Mesendoderm (in vitro differentiated cells): ENCODE results near the gene CARM1.
A peak's percentile ranks its signal among the peaks of the same experiment; 100 is the strongest.
"Not testable (repeated sequence)": the region's sequence is repeated elsewhere in the genome, so short reads cannot be mapped to it uniquely, and the experiment has no call there.

ENCODE experiments used
- DNase-seq: peaks from one replicate; pipeline ENCODE4 v3.0.0; 2013
- H2AK5ac ChIP-seq: 2 replicates; pipeline ENCODE4 v1.6.1; 2013; ENCODE audit warnings: low read length, inconsistent platforms
- H2BK120ac ChIP-seq: 2 replicates; pipeline ENCODE4 v1.6.1; 2013; ENCODE audit warnings: low read depth, mild to moderate bottlenecking, low read length, moderate library complexity, mixed read lengths
- H2BK15ac ChIP-seq: replicated peaks from 2 replicates; pipeline ENCODE4 v1.6.1; 2013; ENCODE audit warnings: low read depth, mild to moderate bottlenecking, moderate library complexity
- H2BK5ac ChIP-seq: 2 replicates; pipeline ENCODE4 v1.6.1; 2013; ENCODE audit warnings: low read length, inconsistent platforms
- H3K18ac ChIP-seq: 2 replicates; pipeline ENCODE4 v1.6.1; 2013; ENCODE audit warnings: mild to moderate bottlenecking, low read length, mixed read lengths
- H3K23ac ChIP-seq: one replicate; pipeline ENCODE4 v1.6.1; 2013; ENCODE audit warnings: low read length
- H3K27ac ChIP-seq: 2 replicates; pipeline ENCODE4 v1.5.1; 2013; ENCODE audit warnings: low read depth, mild to moderate bottlenecking, inconsistent platforms, low read length, moderate library complexity
- H3K27me3 ChIP-seq: 2 replicates; pipeline ENCODE4 v1.6.1; 2013; ENCODE audit warnings: low read length, control low read depth, mild to moderate bottlenecking, inconsistent platforms; ENCODE audit not compliant: insufficient read depth, poor library complexity
- H3K36me3 ChIP-seq: 2 replicates; pipeline ENCODE4 v1.6.1; 2013; ENCODE audit warnings: low read length, inconsistent platforms; ENCODE audit not compliant: control insufficient read depth, insufficient read depth
- H3K4ac ChIP-seq: one replicate; pipeline ENCODE4 v1.6.1; 2013; ENCODE audit warnings: low read depth, mild to moderate bottlenecking, low read length, moderate library complexity
- H3K4me1 ChIP-seq: 2 replicates; pipeline ENCODE4 v1.6.1; 2013; ENCODE audit warnings: low read depth, low read length, inconsistent platforms; ENCODE audit not compliant: control insufficient read depth
- H3K4me2 ChIP-seq: 2 replicates; pipeline ENCODE4 v1.6.1; 2013; ENCODE audit warnings: low read length
- H3K4me3 ChIP-seq: 2 replicates; pipeline ENCODE4 v1.5.1; 2013; ENCODE audit warnings: mild to moderate bottlenecking, low read length
- H3K56ac ChIP-seq: one replicate; pipeline ENCODE4 v1.6.1; 2013; ENCODE audit warnings: low read length
- H3K79me1 ChIP-seq: 2 replicates; pipeline ENCODE4 v1.6.1; 2013; ENCODE audit warnings: low read length, inconsistent platforms
- H3K79me2 ChIP-seq: 2 replicates; pipeline ENCODE4 v1.6.1; 2013; ENCODE audit warnings: mild to moderate bottlenecking, low read length; ENCODE audit not compliant: control insufficient read depth, insufficient read depth
- H3K9ac ChIP-seq: 2 replicates; pipeline ENCODE4 v1.6.1; 2013; ENCODE audit warnings: low read length, inconsistent platforms
- H4K5ac ChIP-seq: one replicate; pipeline ENCODE4 v1.6.1; 2013; ENCODE audit warnings: low read length
- H4K8ac ChIP-seq: one replicate; pipeline ENCODE4 v1.6.1; 2013; ENCODE audit warnings: low read depth, mild to moderate bottlenecking, control low read depth, low read length, moderate library complexity
- WGBS: extraction: QIAGEN DNeasy Blood & Tissue Kit; methylation state at CpG from one replicate; pipeline ENCODE4 v1.1.7; 2013; ENCODE audit warnings: low lambda C conversion rate, missing lambda C conversion rate; ENCODE audit not compliant: insufficient coverage; ENCODE audit errors: extremely low coverage; 5-methylcytosine and 5-hydroxymethylcytosine counted together

Gene CARM1

GRCh38 chr19:10835089-10835753 is 36.1 kb upstream of the CARM1 start:
- H3K4ac ChIP-seq: no peak overlapping the region
- no peak overlapping the region for H4K8ac ChIP-seq
- DNase-seq: no peak
- no peak overlapping the region for H3K56ac ChIP-seq
- WGBS: no CpG with 5 or more reads among the region's 32 CpGs
- no peak overlapping the region for H4K5ac ChIP-seq
- H3K36me3 ChIP-seq: peaks cover 2% of the 10 kb centered on the region
- peak overlapping the region; percentile 31 for H3K9ac ChIP-seq
- H3K23ac ChIP-seq: no peak overlapping the region
- no peak overlapping the region for H3K18ac ChIP-seq
- no peaks in the 10 kb centered on the region for H3K4me1 ChIP-seq
- H2AK5ac ChIP-seq: no peak overlapping the region
- H3K4me3 ChIP-seq: no peak overlapping the region
- H3K27me3 ChIP-seq: no peaks in the 10 kb centered on the region
- peak overlapping the region; percentile 76 for H3K4me2 ChIP-seq
- H2BK15ac ChIP-seq: no peak overlapping the region
- H3K79me2 ChIP-seq: no peaks in the 10 kb centered on the region
- H2BK5ac ChIP-seq: no peak overlapping the region
- H3K27ac ChIP-seq: no peak overlapping the region
- no peak overlapping the region for H2BK120ac ChIP-seq
- H3K79me1 ChIP-seq: peaks cover 3% of the 10 kb centered on the region

GRCh38 chr19:10835754-10836478 is 35.4 kb upstream of the CARM1 start, which contains the start of gene TMED1:
TMED1 (minus strand) TSS chr19:10836212; CDS start chr19:10836191, 21 bp downstream.
- Histone ChIP-seq H3K18ac (no peak within 1 kb of the TSS), H3K56ac (peak within 1 kb of the TSS; percentile 100), H3K79me1 (peaks cover 3% of the 10 kb centered on the region), H2AK5ac (no peak within 1 kb of the TSS), H3K27ac (peak within 1 kb of the TSS; percentile 96), H3K23ac (no peak within 1 kb of the TSS), H3K9ac (peak within 1 kb of the TSS; percentile 98), H3K27me3 (no peaks in the 10 kb centered on the region), H3K36me3 (peaks cover 2% of the 10 kb centered on the region), H3K79me2 (no peaks in the 10 kb centered on the region), H4K5ac (peak within 1 kb of the TSS; percentile 0), H3K4me2 (peak within 1 kb of the TSS; percentile 79), H2BK15ac (no peak within 1 kb of the TSS), H2BK120ac (no peak within 1 kb of the TSS), H3K4me3 (peak within 1 kb of the TSS; percentile 70), H4K8ac (no peak within 1 kb of the TSS), H3K4ac (no peak within 1 kb of the TSS), H2BK5ac (peak within 1 kb of the TSS; percentile 95), H3K4me1 (no peaks in the 10 kb centered on the region)
- peak; percentile 100 for DNase-seq
- no CpG with 5 or more reads among the region's 50 CpGs for WGBS

- H4K5ac ChIP-seq: peak overlapping the region; percentile 0
- H3K4me1 ChIP-seq: no peaks in the 10 kb centered on the region
- no peak overlapping the region for H3K4me3 ChIP-seq
- H2BK120ac ChIP-seq: no peak overlapping the region
- peak overlapping the region; percentile 96 for H3K27ac ChIP-seq
- no peak overlapping the region for H2BK5ac ChIP-seq
- no peaks in the 10 kb centered on the region for H3K27me3 ChIP-seq
- no peak overlapping the region for H3K4ac ChIP-seq
- peaks cover 3% of the 10 kb centered on the region for H3K79me1 ChIP-seq
- no peak overlapping the region for H2AK5ac ChIP-seq
- no peaks in the 10 kb centered on the region for H3K79me2 ChIP-seq
- no peak overlapping the region for H3K23ac ChIP-seq
- H3K9ac ChIP-seq: peak overlapping the region; percentile 98
- H3K56ac ChIP-seq: peak overlapping the region; percentile 100
- peak overlapping the region; percentile 4 for H3K4me2 ChIP-seq
- no peak overlapping the region for H2BK15ac ChIP-seq
- no CpG with 5 or more reads among the region's 38 CpGs for WGBS
- DNase-seq: no peak
- peaks cover 2% of the 10 kb centered on the region for H3K36me3 ChIP-seq
- H3K18ac ChIP-seq: no peak overlapping the region
- no peak overlapping the region for H4K8ac ChIP-seq
Observed at GRCh38 chr19:10836479-10837330, 34.6 kb upstream of the CARM1 start.

- not testable (repeated sequence) for H3K9ac ChIP-seq, DNase-seq, H3K18ac ChIP-seq, H3K4me2 ChIP-seq, H3K4me3 ChIP-seq, H4K8ac ChIP-seq, H3K79me1 ChIP-seq, H3K27ac ChIP-seq, H3K56ac ChIP-seq, H3K27me3 ChIP-seq, H3K36me3 ChIP-seq, H3K4me1 ChIP-seq, H2AK5ac ChIP-seq, H4K5ac ChIP-seq, H3K79me2 ChIP-seq, H3K4ac ChIP-seq, H3K23ac ChIP-seq, H2BK15ac ChIP-seq, H2BK5ac ChIP-seq, H2BK120ac ChIP-seq
- WGBS: no CpG with 5 or more reads among the region's 7 CpGs
Observed at GRCh38 chr19:10837649-10838048, 33.7 kb upstream of the CARM1 start.

- Histone ChIP-seq H3K79me2 (no peaks in the 10 kb centered on the region), H3K27ac (no peak overlapping the region), H3K4me1 (no peaks in the 10 kb centered on the region), H3K4me3 (no peak overlapping the region), H3K4me2 (no peak overlapping the region), H3K36me3 (no peaks in the 10 kb centered on the region), H2AK5ac (no peak overlapping the region), H3K9ac (no peak overlapping the region), H4K8ac (no peak overlapping the region), H3K27me3 (no peaks in the 10 kb centered on the region), H3K56ac (no peak overlapping the region), H2BK15ac (no peak overlapping the region), H2BK5ac (no peak overlapping the region), H3K18ac (no peak overlapping the region), H3K4ac (no peak overlapping the region), H3K23ac (no peak overlapping the region), H2BK120ac (no peak overlapping the region), H3K79me1 (peaks cover 3% of the 10 kb centered on the region), H4K5ac (no peak overlapping the region)
- WGBS: no CpG with 5 or more reads among the region's 11 CpGs
- DNase-seq: no peak
Observed at GRCh38 chr19:10838377-10838776, 33.0 kb upstream of the CARM1 start.
